ENCODE results near the gene PRR20G.

DNA sequence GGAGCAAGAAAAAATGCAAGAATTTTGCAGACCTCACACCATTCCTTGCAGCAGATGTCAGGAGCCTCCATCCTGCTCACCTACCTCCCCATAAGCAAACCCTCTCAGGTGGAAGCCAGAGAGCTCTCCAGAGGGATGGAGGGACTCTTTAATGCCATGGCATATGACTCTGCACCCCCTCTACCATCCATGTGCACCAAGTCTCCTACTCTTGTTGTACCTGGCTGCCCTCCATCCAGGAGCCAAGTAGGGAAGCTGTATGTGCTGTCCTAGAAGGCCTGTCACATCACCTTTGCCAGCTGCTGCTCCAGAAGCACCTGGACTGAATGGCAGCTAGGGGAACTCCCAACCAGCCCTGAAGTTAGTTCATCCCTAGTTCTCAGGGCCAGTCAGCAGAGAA lies 38.5 kb upstream of the PRR20G start:
- TF ChIP-seq POLR2A (IDR thresholded peaks at IDR 0.05; ENCODE audit: low read length) (no peak), GATA1 (IDR thresholded peaks at IDR 0.05; ENCODE audit: low read depth, low read length) (no peak)

Measured in erythroblast (primary cell).